HepG2 (cell line): ENCODE data around the gene RBBP8NL.

Experiments used
- SP1 ChIP-seq, 2 experiments: fragments of 450-650 bp in 1 of 2; sonication (generic) in 1 of 2; formaldehyde crosslinking in 1 of 2; IDR thresholded peaks; 2 replicates each; pipeline versions ENCODE4 v1.4.0 to v1.6.1; 2016 to 2020; ENCODE audit warnings: missing genetic modification reagents in 1 of 2
- ZNF790 ChIP-seq: sonication (generic); formaldehyde crosslinking; IDR thresholded peaks from 2 replicates; pipeline ENCODE4 v1.8.0; 2022; ENCODE audit warnings: missing genetic modification reagents, mild to moderate bottlenecking, borderline replicate concordance

- no peak for TF ChIP-seq ZNF790 (CRISPR knock-in tag)
- no peak for TF ChIP-seq SP1 (IDR thresholded peaks at IDR 0.05)
- no peak for TF ChIP-seq SP1 (CRISPR knock-in tag; IDR thresholded peaks at IDR 0.05)
These were observed 24.6 kb upstream of the RBBP8NL start for GRCh38 chr20:62451970-62452369.
